Liver (tissue), 9 donors: ENCODE data around the gene ARL4D. TPM values are rescaled to one million over a fixed set of nuclear protein-coding genes. Genes with fewer than 3 reads are reported as not detected.

Source experiments
- DNase-seq: peaks from one replicate; pipeline ENCODE4 v3.0.0-alpha.2; 2017; ENCODE audit warnings: low spot score
- H3K27ac ChIP-seq, 2 donors: one replicate each; pipeline ENCODE4 v1.7.0; 2013; ENCODE audit warnings: inconsistent platforms in 2 of 2, low read length in 2 of 2, control low read depth in 1 of 2, low read depth in 1 of 2, mild to moderate bottlenecking in 1 of 2
- H3K27me3 ChIP-seq, 4 donors: one replicate each; pipeline versions ENCODE4 v1.6.1 to v1.7.0; 2013; ENCODE audit warnings: low read length in 3 of 4, inconsistent platforms in 1 of 4, mild to moderate bottlenecking in 1 of 4, moderate library complexity in 1 of 4; ENCODE audit not compliant: control insufficient read depth in 4 of 4, insufficient read depth in 4 of 4
- H3K36me3 ChIP-seq, 4 donors: one replicate each; pipeline versions ENCODE4 v1.6.1 to v1.7.0; 2013; ENCODE audit warnings: low read length in 3 of 4, mild to moderate bottlenecking in 3 of 4, low read depth in 1 of 4, moderate library complexity in 1 of 4; ENCODE audit not compliant: control insufficient read depth in 4 of 4, insufficient read depth in 3 of 4
- H3K4me1 ChIP-seq, 4 donors: one replicate each; pipeline versions ENCODE4 v1.6.1 to v1.7.0; 2013; ENCODE audit warnings: low read length in 3 of 4, mild to moderate bottlenecking in 3 of 4, moderate library complexity in 1 of 4; ENCODE audit not compliant: control insufficient read depth in 4 of 4, insufficient read depth in 4 of 4
- H3K4me3 ChIP-seq, 3 donors: one replicate each; pipeline versions ENCODE4 v1.6.1 to v1.7.0; 2013; ENCODE audit warnings: low read length in 3 of 3, control low read depth in 1 of 3, low read depth in 1 of 3, mild to moderate bottlenecking in 1 of 3
- H3K9ac ChIP-seq, 2 donors: one replicate each; pipeline ENCODE4 v1.7.0; 2013; ENCODE audit warnings: low read length in 2 of 2, mild to moderate bottlenecking in 2 of 2, moderate library complexity in 2 of 2, control low read depth in 1 of 2, low read depth in 1 of 2
- H3K9me3 ChIP-seq, 4 donors: one replicate each; pipeline versions ENCODE4 v1.6.1 to v1.7.0; 2013; ENCODE audit warnings: low read length in 3 of 4; ENCODE audit not compliant: control insufficient read depth in 4 of 4
- CTCF ChIP-seq: fragments of 150-350 bp; IDR thresholded peaks from 2 replicates; pipeline ENCODE4 v1.5.1; 2017; ENCODE audit warnings: improper control_type of control experiment, low read depth, low read length; ENCODE audit not compliant: missing input control
- EGR1 ChIP-seq, 2 donors: IDR thresholded peaks; 2 replicates each; pipeline ENCODE4 v1.6.1; 2016 to 2018; ENCODE audit warnings: antibody characterized with exemption in 2 of 2, low read depth in 2 of 2
- FOXA1 ChIP-seq: IDR thresholded peaks from 2 replicates; pipeline ENCODE4 v1.6.1; 2016; ENCODE audit warnings: antibody characterized with exemption
- FOXA2 ChIP-seq: IDR thresholded peaks from 2 replicates; pipeline ENCODE4 v1.6.1; 2016; ENCODE audit warnings: antibody characterized with exemption
- HNF4G ChIP-seq: IDR thresholded peaks from 2 replicates; pipeline ENCODE4 v1.6.1; 2016; ENCODE audit warnings: antibody characterized with exemption
- JUND ChIP-seq, 2 donors: IDR thresholded peaks; 2 replicates each; pipeline ENCODE4 v1.6.1; 2016; ENCODE audit warnings: antibody characterized with exemption in 2 of 2
- RAD21 ChIP-seq, 2 donors: IDR thresholded peaks; 2 replicates each; pipeline ENCODE4 v1.6.1; 2016; ENCODE audit warnings: antibody characterized with exemption in 2 of 2, mild to moderate bottlenecking in 2 of 2
- REST ChIP-seq: IDR thresholded peaks from 2 replicates; pipeline ENCODE4 v1.6.1; 2016; ENCODE audit warnings: antibody characterized with exemption, mild to moderate bottlenecking
- RXRA ChIP-seq, 2 donors: IDR thresholded peaks; 2 replicates each; pipeline ENCODE4 v1.6.1; 2017 to 2018; ENCODE audit warnings: antibody characterized with exemption in 2 of 2, mild to moderate bottlenecking in 1 of 2
- SP1 ChIP-seq: IDR thresholded peaks from 2 replicates; pipeline ENCODE4 v1.6.1; 2018; ENCODE audit warnings: antibody characterized with exemption, mild to moderate bottlenecking
- TAF1 ChIP-seq: conservative IDR thresholded peaks from 2 replicates; pipeline ENCODE4 v1.6.1; 2016; ENCODE audit warnings: antibody characterized with exemption, mild to moderate bottlenecking
- YY1 ChIP-seq: IDR thresholded peaks from 2 replicates; pipeline ENCODE4 v1.6.1; 2016; ENCODE audit warnings: antibody characterized with exemption, mild to moderate bottlenecking
- WGBS: extraction: QIAGEN DNeasy Blood & Tissue Kit; methylation state at CpG from one replicate; pipeline ENCODE4 v1.1.7; 2013; 5-methylcytosine and 5-hydroxymethylcytosine counted together
- polyA plus RNA-seq, 2 donors: library from polyadenylated mRNA; stranded (reverse) in 1 of 2; unstranded in 1 of 2; fragments of 200-250 nt in 1 of 2; fragments of >200 nt in 1 of 2; fragmentation: Nextera tagmentation in 1 of 2; extraction: Ambion mirVana in 1 of 2; gene quantifications; one replicate each; pipeline versions ENCODE4 v1.2.1 to v1.2.3, GENCODE V29; 2013 to 2015
- total RNA-seq, 2 donors: library from RNA; depleted of rRNA; stranded (reverse); fragments of >200 nt; gene quantifications; one replicate each; pipeline ENCODE4 v1.2.3, GENCODE V29; 2014
- donor health status: healthy.
- donor health status: healthy.
- donor health status: healthy.
- donor health status: healthy.
- donor health status: healthy.

Gene ARL4D
- total and polyA plus RNA-seq, 4 donors: 13.6 to 39.2 (median 17.6) TPM

GRCh38 chr17:43377056-43377810 is 21.6 kb upstream of the ARL4D start:
- no peak overlapping the region for H3K27ac ChIP-seq
- no peak for TF ChIP-seq HNF4G
- no peak for TF ChIP-seq EGR1 (IDR thresholded peaks at IDR 0.05; ENCODE audit: low read depth in 2 of 2)
- TF ChIP-seq TAF1: no peak
- TF ChIP-seq FOXA2: no peak
- no peak for TF ChIP-seq JUND (IDR thresholded peaks at IDR 0.05)
- no peak for TF ChIP-seq CTCF
- no peak for TF ChIP-seq REST
- H3K36me3 ChIP-seq: no peaks in the 10 kb centered on the region
- H3K9ac ChIP-seq: no peak overlapping the region
- 92% methylated on average over 12 of the region's 12 CpGs for WGBS
- DNase-seq: no peak
- H3K4me1 ChIP-seq: no peaks in the 10 kb centered on the region
- no peak overlapping the region for H3K4me3 ChIP-seq
- H3K9me3 ChIP-seq: peaks cover 0 to 7% (median 1%) of the 10 kb centered on the region in 4 donors
- H3K27me3 ChIP-seq: no peaks in the 10 kb centered on the region

- no peaks in the 10 kb centered on the region for H3K27me3 ChIP-seq
- H3K4me1 ChIP-seq: peaks cover 0 to under 1% (median 0%) of the 10 kb centered on the region in 4 donors
- TF ChIP-seq SP1 (no peak), EGR1 (IDR thresholded peaks at IDR 0.05; ENCODE audit: low read depth in 2 of 2) (no peak), FOXA1 (no peak), YY1 (no peak), RAD21 (IDR thresholded peaks at IDR 0.05) (no peak), RXRA (IDR thresholded peaks at IDR 0.05) (no peak), REST (no peak), CTCF (no peak)
- peaks cover 0 to 7% (median 1%) of the 10 kb centered on the region in 4 donors for H3K9me3 ChIP-seq
- no peak overlapping the region for H3K27ac ChIP-seq
- 94% methylated on average over 26 of the region's 26 CpGs for WGBS
- no peak overlapping the region for H3K4me3 ChIP-seq
- no peak for DNase-seq
- no peak overlapping the region for H3K9ac ChIP-seq
- H3K36me3 ChIP-seq: no peaks in the 10 kb centered on the region
Observed at GRCh38 chr17:43378766-43379165, 20.0 kb upstream of the ARL4D start.
